ENCODE results near the gene DDR2. TPM values are rescaled to one million over a fixed set of nuclear protein-coding genes. Genes with fewer than 3 reads are reported as not detected.

The DDR2 gene
- total RNA-seq, 2 experiments from 2014 or later, result 0.19 to 0.36 TPM

- ChIA-PET POLR2A (no interaction called here), CTCF (no interaction called here)
- Mint-ChIP-seq H3K27me3 (peaks cover 4% of the 10 kb centered on the region), H3K4me1 (ENCODE audit: low read depth) (no peaks in the 10 kb centered on the region), H3K4me3 (no peak overlapping the region), H3K9me3 (no peaks in the 10 kb centered on the region), H3K27ac (no peak overlapping the region), H3K36me3 (no peaks in the 10 kb centered on the region)
- intact Hi-C loops (cut with micrococcal nuclease), result no loop called here
- no peak for DNase-seq
Measured at GRCh38 chr1:162695687-162696086, 63.4 kb downstream of the DDR2 start.

GRCh38 chr1:162696286-162696862, 64.1 kb downstream of the DDR2 start:
- ChIA-PET CTCF (no interaction called here), POLR2A (no interaction called here)
- intact Hi-C loops (cut with micrococcal nuclease), result no loop called here
- Mint-ChIP-seq H3K36me3 (no peaks in the 10 kb centered on the region), H3K4me1 (ENCODE audit: low read depth) (no peaks in the 10 kb centered on the region), H3K27ac (no peak overlapping the region), H3K9me3 (no peaks in the 10 kb centered on the region), H3K27me3 (peaks cover 4% of the 10 kb centered on the region), H3K4me3 (no peak overlapping the region)
- no peak for DNase-seq

GRCh38 chr1:162697140-162697895, 65.1 kb downstream of the DDR2 start:
- ChIA-PET CTCF (no interaction called here), POLR2A (no interaction called here)
- H3K4me3 Mint-ChIP-seq, result no peak overlapping the region
- H3K4me1 Mint-ChIP-seq (ENCODE audit: low read depth), result no peaks in the 10 kb centered on the region
- H3K27ac Mint-ChIP-seq, result no peak overlapping the region
- peaks cover 4% of the 10 kb centered on the region for H3K27me3 Mint-ChIP-seq
- DNase-seq, result no peak
- no peaks in the 10 kb centered on the region for H3K9me3 Mint-ChIP-seq
- intact Hi-C loops (cut with micrococcal nuclease), result no loop called here
- no peaks in the 10 kb centered on the region for H3K36me3 Mint-ChIP-seq

- ChIA-PET POLR2A (interaction anchor here (0.6 kb wide), 1 partner anchor 118 kb away, joined by 3 read pairs; no protein-coding TSS in a partner anchor), CTCF (no interaction called here)
- DNase-seq, result no peak
- H3K4me3 Mint-ChIP-seq, result no peak overlapping the region
- peaks cover under 1% of the 10 kb centered on the region for H3K27me3 Mint-ChIP-seq
- H3K27ac Mint-ChIP-seq, result no peak overlapping the region
- no peaks in the 10 kb centered on the region for H3K9me3 Mint-ChIP-seq
- H3K4me1 Mint-ChIP-seq (ENCODE audit: low read depth), result no peaks in the 10 kb centered on the region
- intact Hi-C loops (cut with micrococcal nuclease), result no loop called here
- H3K36me3 Mint-ChIP-seq, result no peaks in the 10 kb centered on the region
Measured at GRCh38 chr1:162699366-162699765, 67.1 kb downstream of the DDR2 start.

GRCh38 chr1:162700131-162700530, 67.9 kb downstream of the DDR2 start:
- H3K4me1 Mint-ChIP-seq (ENCODE audit: low read depth), result no peaks in the 10 kb centered on the region
- no peak overlapping the region for H3K4me3 Mint-ChIP-seq
- no peaks in the 10 kb centered on the region for H3K9me3 Mint-ChIP-seq
- POLR2A ChIA-PET, result interaction anchor here (0.6 kb wide), 1 partner anchor 14 kb away, joined by 3 read pairs; no protein-coding TSS in a partner anchor
- CTCF ChIA-PET, result no interaction called here
- no peak for DNase-seq
- no peaks in the 10 kb centered on the region for H3K36me3 Mint-ChIP-seq
- no peaks in the 10 kb centered on the region for H3K27me3 Mint-ChIP-seq
- intact Hi-C loops (cut with micrococcal nuclease), result no loop called here
- H3K27ac Mint-ChIP-seq, result no peak overlapping the region

- no peaks in the 10 kb centered on the region for H3K27me3 Mint-ChIP-seq
- DNase-seq, result no peak
- H3K4me1 Mint-ChIP-seq (ENCODE audit: low read depth), result no peaks in the 10 kb centered on the region
- no peak overlapping the region for H3K4me3 Mint-ChIP-seq
- H3K9me3 Mint-ChIP-seq, result no peaks in the 10 kb centered on the region
- ChIA-PET CTCF (interaction anchor here (0.6 kb wide), 1 partner anchor 29 kb away, joined by 3 read pairs; no protein-coding TSS in a partner anchor), POLR2A (no interaction called here)
- H3K27ac Mint-ChIP-seq, result no peak overlapping the region
- intact Hi-C loops (cut with micrococcal nuclease), result no loop called here
- H3K36me3 Mint-ChIP-seq, result no peaks in the 10 kb centered on the region
Measured at GRCh38 chr1:162701286-162701685, 69.0 kb downstream of the DDR2 start.

GRCh38 chr1:162702628-162703027, 70.4 kb downstream of the DDR2 start:
- no peaks in the 10 kb centered on the region for H3K4me1 Mint-ChIP-seq (ENCODE audit: low read depth)
- intact Hi-C loops (cut with micrococcal nuclease), result no loop called here
- no peak overlapping the region for H3K4me3 Mint-ChIP-seq
- no peaks in the 10 kb centered on the region for H3K9me3 Mint-ChIP-seq
- no peak for DNase-seq
- H3K27ac Mint-ChIP-seq, result no peak overlapping the region
- CTCF ChIA-PET, result no interaction called here
- H3K27me3 Mint-ChIP-seq, result no peaks in the 10 kb centered on the region
- no peaks in the 10 kb centered on the region for H3K36me3 Mint-ChIP-seq
- POLR2A ChIA-PET, result no interaction called here

- Mint-ChIP-seq H3K36me3 (no peaks in the 10 kb centered on the region), H3K4me1 (ENCODE audit: low read depth) (no peaks in the 10 kb centered on the region), H3K27me3 (no peaks in the 10 kb centered on the region), H3K9me3 (no peaks in the 10 kb centered on the region), H3K4me3 (no peak overlapping the region), H3K27ac (no peak overlapping the region)
- POLR2A ChIA-PET, result no interaction called here
- intact Hi-C loops (cut with micrococcal nuclease), result no loop called here
- DNase-seq, result no peak
- CTCF ChIA-PET, result no interaction called here
Measured at GRCh38 chr1:162703708-162704107, 71.4 kb downstream of the DDR2 start.

GRCh38 chr1:162704673-162705424, 72.6 kb downstream of the DDR2 start:
- CTCF ChIA-PET, result no interaction called here
- POLR2A ChIA-PET, result no interaction called here
- H3K27ac Mint-ChIP-seq, result no peak overlapping the region
- intact Hi-C loops (cut with micrococcal nuclease), result no loop called here
- no peaks in the 10 kb centered on the region for H3K4me1 Mint-ChIP-seq (ENCODE audit: low read depth)
- no peaks in the 10 kb centered on the region for H3K9me3 Mint-ChIP-seq
- H3K4me3 Mint-ChIP-seq, result no peak overlapping the region
- no peaks in the 10 kb centered on the region for H3K27me3 Mint-ChIP-seq
- DNase-seq, result no peak
- H3K36me3 Mint-ChIP-seq, result no peaks in the 10 kb centered on the region

- no peaks in the 10 kb centered on the region for H3K36me3 Mint-ChIP-seq
- no peak for DNase-seq
- H3K4me3 Mint-ChIP-seq, result no peak overlapping the region
- ChIA-PET CTCF (no interaction called here), POLR2A (no interaction called here)
- intact Hi-C loops (cut with micrococcal nuclease), result no loop called here
- H3K27ac Mint-ChIP-seq, result no peak overlapping the region
- no peaks in the 10 kb centered on the region for H3K9me3 Mint-ChIP-seq
- no peaks in the 10 kb centered on the region for H3K27me3 Mint-ChIP-seq
- no peaks in the 10 kb centered on the region for H3K4me1 Mint-ChIP-seq (ENCODE audit: low read depth)
Measured at GRCh38 chr1:162706003-162706402, 73.7 kb downstream of the DDR2 start.

- Mint-ChIP-seq H3K4me1 (ENCODE audit: low read depth) (no peaks in the 10 kb centered on the region), H3K36me3 (no peaks in the 10 kb centered on the region)
- intact Hi-C loops (cut with micrococcal nuclease), result no loop called here
Measured at GRCh38 chr1:162706606-162707005, 74.3 kb downstream of the DDR2 start.

GRCh38 chr1:162708286-162708685, 76.0 kb downstream of the DDR2 start:
- Mint-ChIP-seq H3K27ac (no peak overlapping the region), H3K36me3 (no peaks in the 10 kb centered on the region), H3K4me3 (no peak overlapping the region), H3K4me1 (ENCODE audit: low read depth) (no peaks in the 10 kb centered on the region), H3K27me3 (no peaks in the 10 kb centered on the region), H3K9me3 (no peaks in the 10 kb centered on the region)
- ChIA-PET CTCF (no interaction called here), POLR2A (no interaction called here)
- intact Hi-C loops (cut with micrococcal nuclease), result no loop called here
- DNase-seq, result no peak

More at GRCh38 chr1:162706606-162707005, 74.3 kb downstream of the DDR2 start:
- POLR2A ChIA-PET, result no interaction called here
- CTCF ChIA-PET, result no interaction called here
- Mint-ChIP-seq H3K9me3 (no peaks in the 10 kb centered on the region), H3K27me3 (no peaks in the 10 kb centered on the region), H3K4me3 (no peak overlapping the region), H3K27ac (no peak overlapping the region)
- no peak for DNase-seq

All from activated CD4-positive, alpha-beta memory T cell treated with anti-CD3 and anti-CD28 coated beads for 36 hours (primary cell).